HG02759 (cell line): ENCODE data around the gene SLC12A4.
A peak's percentile ranks its signal among the peaks of the same experiment; 100 is the strongest.
"Not testable (repeated sequence)": the region's sequence is repeated elsewhere in the genome, so short reads cannot be mapped to it uniquely, and the experiment has no call there.

ENCODE experiments used
- ATAC-seq: cut with Tn5 transposase; IDR thresholded peaks from one replicate; pipeline ENCODE4 v1.9.1; 2021; ENCODE audit warnings: mild to moderate bottlenecking, moderate library complexity; ENCODE audit not compliant: unreplicated experiment

SLC12A4 gene

GRCh38 chr16:67928561-67929364 is 39.7 kb downstream of the SLC12A4 start:
- ATAC-seq: peak; percentile 69

GRCh38 chr16:67928147-67928546 is 40.3 kb downstream of the SLC12A4 start:
- ATAC-seq: no peak

GRCh38 chr16:67927131-67927941 is 41.1 kb downstream of the SLC12A4 start:
- no peak for ATAC-seq

GRCh38 chr16:67926181-67926750 is 42.2 kb downstream of the SLC12A4 start:
- ATAC-seq: no peak

GRCh38 chr16:67924140-67924906 is 44.1 kb downstream of the SLC12A4 start:
- ATAC-seq: no peak

- no peak for ATAC-seq
Observed at GRCh38 chr16:67923414-67924116, 44.9 kb downstream of the SLC12A4 start.

GRCh38 chr16:67922740-67923139 is 45.7 kb downstream of the SLC12A4 start:
- no peak for ATAC-seq

- no peak for ATAC-seq
Observed at GRCh38 chr16:67922221-67922620, 46.2 kb downstream of the SLC12A4 start.

- ATAC-seq: no peak
Observed at GRCh38 chr16:67919622-67920221, 48.7 kb downstream of the SLC12A4 start.

- no peak for ATAC-seq
Observed at GRCh38 chr16:67917852-67918236, 50.6 kb downstream of the SLC12A4 start.

GRCh38 chr16:67917140-67917851 is 51.1 kb downstream of the SLC12A4 start:
- ATAC-seq: no peak

GRCh38 chr16:67915831-67916723 is 52.4 kb downstream of the SLC12A4 start:
- ATAC-seq: no peak

GRCh38 chr16:67915496-67915769 is 53.0 kb downstream of the SLC12A4 start:
- ATAC-seq: not testable (repeated sequence)

- no peak for ATAC-seq
Observed at GRCh38 chr16:67914758-67915495, 53.5 kb downstream of the SLC12A4 start.

GRCh38 chr16:67910158-67910557 is 58.3 kb downstream of the SLC12A4 start:
- no peak for ATAC-seq

GRCh38 chr16:67909056-67909742 is 59.2 kb downstream of the SLC12A4 start:
- ATAC-seq: no peak
